Endothelial cell of umbilical vein (primary cell): ENCODE measurements around the gene PPY. TPM values are rescaled to one million over a fixed set of nuclear protein-coding genes. Genes with fewer than 3 reads are reported as not detected.

ENCODE experiments used
- BruUV-seq: library from RNA; stranded (reverse); fragments of 400-500 nt; replicated peaks from 2 replicates; lab custom pipeline; 2021; lab: Mats Ljungman, UMichigan
- CTCF ChIA-PET: fragments of 300-600, 350-600 bp; sonication (Branson Sonifier 250); formaldehyde crosslinking; loops from one replicate; lab custom pipeline; 2021; ENCODE audit warnings: antibody characterized with exemption, inconsistent platforms; lab: Charles Lee
- POLR2A ChIA-PET: fragments of 300-600, 350-600 bp; sonication (Branson Sonifier 250); formaldehyde crosslinking; loops from one replicate; lab custom pipeline; 2021; ENCODE audit warnings: antibody characterized with exemption, inconsistent platforms; lab: Charles Lee
- DNase-seq: peaks from one replicate; pipeline ENCODE4 v3.0.0-alpha.2; 2011; ENCODE audit warnings: low read depth, low spot score
- FAIRE-seq: peaks from 2 replicates; lab custom pipeline; 2011; peaks lifted over from hg19 to GRCh38; lab: Jason Lieb, UNC
- H2AFZ ChIP-seq: 2 replicates; pipeline ENCODE4 v1.6.0; 2012; ENCODE audit warnings: low read depth, low read length, control low read depth, inconsistent platforms
- H3K27ac ChIP-seq: 2 replicates; pipeline ENCODE4 v1.5.1; 2011; ENCODE audit warnings: low read depth, mild to moderate bottlenecking, control low read depth, low read length, moderate library complexity; ENCODE audit not compliant: insufficient read depth
- H3K27me3 ChIP-seq, 2 experiments: 2 replicates each; pipeline versions ENCODE4 v1.6.0 to v1.6.1; 2011; ENCODE audit warnings: low read length in 2 of 2, mixed read lengths in 1 of 2; ENCODE audit not compliant: control insufficient read depth in 2 of 2, insufficient read depth in 2 of 2
- H3K36me3 ChIP-seq, 2 experiments: 2 replicates in 1 of 2; 3 replicates in 1 of 2; pipeline ENCODE4 v1.5.1; 2011; ENCODE audit warnings: low read length in 2 of 2, mild to moderate bottlenecking in 1 of 2, moderate library complexity in 1 of 2; ENCODE audit not compliant: control insufficient read depth in 2 of 2, insufficient read depth in 2 of 2; ENCODE audit errors: extremely low read depth in 1 of 2
- H3K4me1 ChIP-seq: 3 replicates; pipeline ENCODE4 v1.5.1; 2011; ENCODE audit warnings: mild to moderate bottlenecking, low read length; ENCODE audit not compliant: control insufficient read depth, insufficient read depth; ENCODE audit errors: extremely low read depth
- H3K4me2 ChIP-seq: 2 replicates; pipeline ENCODE4 v1.6.1; 2011; ENCODE audit warnings: low read length, control low read depth, mixed read lengths; ENCODE audit not compliant: insufficient read depth
- H3K4me3 ChIP-seq, 3 experiments: fragments of 200-600 bp in 1 of 3; sonication (generic), shearing (Covaris generic) in 1 of 3; replicated peaks in 1 of 3; 2 replicates each; pipeline ENCODE4 v1.5.1; 2011 to 2016; ENCODE audit warnings: control low read depth in 3 of 3, low read length in 3 of 3, mild to moderate bottlenecking in 2 of 3, inconsistent platforms in 1 of 3, low read depth in 1 of 3, moderate library complexity in 1 of 3; ENCODE audit not compliant: insufficient read depth in 1 of 3
- H3K79me2 ChIP-seq: 2 replicates; pipeline ENCODE4 v1.6.0; 2012; ENCODE audit warnings: low read length, inconsistent platforms; ENCODE audit not compliant: control insufficient read depth, insufficient read depth
- H3K9ac ChIP-seq: replicated peaks from 2 replicates; pipeline ENCODE3; 2011; ENCODE audit warnings: low read length, control low read depth; ENCODE audit not compliant: insufficient read depth; ENCODE audit errors: extremely low read depth
- H3K9me1 ChIP-seq: replicated peaks from 3 replicates; pipeline ENCODE4 v1.6.0; 2011; ENCODE audit warnings: mild to moderate bottlenecking, low read length; ENCODE audit not compliant: control insufficient read depth, insufficient read depth; ENCODE audit errors: extremely low read depth
- H3K9me3 ChIP-seq: replicated peaks from 2 replicates; pipeline ENCODE4 v1.5.1; 2012; ENCODE audit warnings: low read length, inconsistent platforms; ENCODE audit not compliant: control insufficient read depth, insufficient read depth
- H4K20me1 ChIP-seq: replicated peaks from 2 replicates; pipeline ENCODE3; 2011; ENCODE audit warnings: mild to moderate bottlenecking, low read length; ENCODE audit not compliant: control insufficient read depth, insufficient read depth; ENCODE audit errors: extremely low read depth
- EZH2 ChIP-seq: IDR thresholded peaks from 2 replicates; pipeline ENCODE4 v1.6.1; 2012; ENCODE audit warnings: borderline replicate concordance, low read depth, mild to moderate bottlenecking, moderate library complexity, low read length, inconsistent platforms; ENCODE audit not compliant: severe bottlenecking
- FOS ChIP-seq: IDR thresholded peaks from 2 replicates; pipeline ENCODE4 v1.6.1; 2011; ENCODE audit warnings: mild to moderate bottlenecking, low read length, moderate library complexity, borderline replicate concordance; ENCODE audit not compliant: insufficient read depth
- GATA2 ChIP-seq: IDR thresholded peaks from 2 replicates; pipeline ENCODE4 v1.7.0; 2011; ENCODE audit warnings: low read depth, mild to moderate bottlenecking, moderate library complexity, mixed read lengths, low read length; ENCODE audit not compliant: insufficient read length, insufficient read depth
- JUN ChIP-seq: IDR thresholded peaks from 2 replicates; pipeline ENCODE4 v1.6.1; 2011; ENCODE audit warnings: borderline replicate concordance, low read depth; ENCODE audit not compliant: insufficient read length, insufficient read depth
- MYC ChIP-seq: IDR thresholded peaks from one replicate; pipeline ENCODE4 v1.6.1; 2011; ENCODE audit warnings: mild to moderate bottlenecking, low read depth, low read length
- POLR2A ChIP-seq: IDR thresholded peaks from 2 replicates; pipeline ENCODE4 v1.6.1; 2012; ENCODE audit warnings: low read depth, mild to moderate bottlenecking, control low read depth, low read length
- POLR2AphosphoS5 ChIP-seq: IDR thresholded peaks from 2 replicates; pipeline ENCODE4 v1.6.1; 2012; ENCODE audit warnings: low read depth, mild to moderate bottlenecking, control low read depth, low read length, moderate library complexity; ENCODE audit not compliant: insufficient read depth
- dilution Hi-C: fragments of 300-500 bp; cut with MboI; formaldehyde crosslinking; loops from one replicate; pipeline ENCODE4 v1.15.0; 2019; ENCODE audit warnings: low sequenced_read_pairs; ENCODE audit not compliant: extremely low pct_ligation_motif_present
- intact Hi-C: fragments of 100-400 bp; cut with micrococcal nuclease; formaldehyde crosslinking; loops from one replicate; pipeline ENCODE4 v1.10.0; 2022
- polyA plus RNA-seq, 4 experiments: library from polyadenylated mRNA; depleted of rRNA in 3 of 4; stranded (reverse) in 3 of 4; unstranded in 1 of 4; fragments of >200 nt; gene quantifications; 2 replicates each; pipeline versions ENCODE4 v1.2.1 to v1.2.3, GENCODE V29; 2011 to 2012; ENCODE audit warnings: missing spikeins in 1 of 4
- total RNA-seq: library from RNA; stranded (reverse); gene quantifications from 2 replicates; pipeline ENCODE4 v1.2.3, GENCODE V29; 2021
- TF ChIP-seq, protein P1 (sequence below): IDR thresholded peaks from 2 replicates; pipeline ENCODE4 v1.6.1; 2011; ENCODE audit not compliant: insufficient read depth, insufficient read length

PPY gene
- total and polyA plus RNA-seq, 2 donors (not counting 3 experiments of a cell fraction or from before 2014, with no cell fraction given), result not detected

DNA sequence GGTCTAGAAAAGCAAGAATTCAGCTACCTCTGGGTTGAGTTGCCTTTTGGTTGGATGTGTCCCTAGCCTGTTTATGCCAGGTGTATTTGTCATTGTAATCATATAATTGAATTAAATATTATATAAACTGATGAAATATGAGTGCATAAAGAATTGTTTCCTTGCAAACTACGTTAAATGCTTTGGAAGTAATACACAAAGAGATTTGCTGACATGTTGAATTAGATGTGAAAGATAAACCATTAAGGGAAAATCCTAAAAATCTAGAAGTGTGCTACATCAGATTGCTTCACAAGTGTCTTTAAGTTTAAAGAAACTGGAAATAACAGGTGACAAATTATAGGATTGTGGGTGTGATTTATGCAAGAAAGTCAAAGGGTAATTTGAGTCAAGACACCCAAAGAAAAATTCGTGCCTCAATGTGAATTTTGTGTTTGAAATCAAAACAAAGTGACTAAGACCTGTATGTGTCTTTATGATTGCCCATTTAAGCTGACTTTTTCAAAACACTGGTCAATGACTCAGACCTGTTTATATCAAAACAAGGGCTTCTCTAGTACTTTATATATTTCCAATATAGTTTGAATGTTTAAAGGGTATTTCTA is 16.6 kb upstream of the PPY start:
- peaks cover 11 to 15% of the 10 kb centered on the region in 2 experiments for H3K27me3 ChIP-seq
- H3K4me1 ChIP-seq, result no peaks in the 10 kb centered on the region
- no peaks in the 10 kb centered on the region for H3K36me3 ChIP-seq
- POLR2A ChIA-PET, result no interaction called here
- no peaks in the 10 kb centered on the region for H3K9me3 ChIP-seq
- H3K9me1 ChIP-seq, result no peaks in the 10 kb centered on the region
- no peak overlapping the region for H3K4me3 ChIP-seq
- no peak for DNase-seq
- H3K4me2 ChIP-seq, result no peak overlapping the region
- peak; percentile 49 for FAIRE-seq
- no peak overlapping the region for H3K9ac ChIP-seq
- no peak overlapping the region for H2AFZ ChIP-seq
- no TSS peak for BruUV-seq
- TF ChIP-seq FOS, result no peak
- TF ChIP-seq, protein P1, sequence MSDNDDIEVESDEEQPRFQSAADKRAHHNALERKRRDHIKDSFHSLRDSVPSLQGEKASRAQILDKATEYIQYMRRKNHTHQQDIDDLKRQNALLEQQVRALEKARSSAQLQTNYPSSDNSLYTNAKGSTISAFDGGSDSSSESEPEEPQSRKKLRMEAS, result no peak
- no peak for TF ChIP-seq EZH2
- no peak for TF ChIP-seq MYC
- TF ChIP-seq POLR2A, result no peak
- no peak for TF ChIP-seq GATA2
- TF ChIP-seq POLR2AphosphoS5, result no peak
- dilution Hi-C loops, result no loop called here
- intact Hi-C loops, result no loop called here
- no peaks in the 10 kb centered on the region for H3K79me2 ChIP-seq
- no peaks in the 10 kb centered on the region for H4K20me1 ChIP-seq
- H3K27ac ChIP-seq, result no peak overlapping the region
- CTCF ChIA-PET, result interaction anchor here (0.9 to 5.0 kb wide), 7 partner anchors 15 to 209 kb away, joined by 3 to 42 read pairs (median 3); partner anchors contain the start of gene PPY

DNA sequence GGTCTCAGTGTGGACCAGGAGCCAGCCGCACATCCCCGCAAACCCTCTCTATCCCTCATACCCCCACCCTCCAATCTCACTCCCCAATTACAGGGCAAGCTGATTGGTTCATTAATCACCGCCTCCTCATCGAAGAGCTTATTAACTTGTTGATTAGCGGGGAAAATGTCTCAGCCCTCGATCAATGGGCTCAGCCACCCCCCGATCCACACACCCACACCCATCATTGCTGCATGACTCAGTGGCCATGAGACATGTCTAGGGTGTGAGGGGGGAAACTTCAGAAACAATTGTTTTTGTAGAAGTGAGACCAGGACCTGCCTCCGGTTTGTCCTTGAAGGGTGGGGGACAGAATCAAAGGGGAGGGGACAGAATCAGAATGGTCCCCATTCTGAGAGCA is 13.9 kb upstream of the PPY start:
- no peaks in the 10 kb centered on the region for H3K9me1 ChIP-seq
- intact Hi-C loops, result no loop called here
- no peak overlapping the region for H3K4me2 ChIP-seq
- peaks cover 32 to 35% of the 10 kb centered on the region in 2 experiments for H3K27me3 ChIP-seq
- no peaks in the 10 kb centered on the region for H3K9me3 ChIP-seq
- ChIA-PET CTCF (interaction anchor here (5.0 kb wide), 1 partner anchor 13 kb away, joined by 42 read pairs; the partner anchor contains the start of gene PPY), POLR2A (no interaction called here)
- H3K79me2 ChIP-seq, result no peaks in the 10 kb centered on the region
- no TSS peak for BruUV-seq
- H4K20me1 ChIP-seq, result no peaks in the 10 kb centered on the region
- H3K27ac ChIP-seq, result no peak overlapping the region
- DNase-seq, result no peak
- FAIRE-seq, result no peak
- no peak overlapping the region for H3K4me3 ChIP-seq
- H3K4me1 ChIP-seq, result peaks cover 2% of the 10 kb centered on the region
- TF ChIP-seq, protein P1, result no peak
- TF ChIP-seq GATA2, result no peak
- TF ChIP-seq POLR2A, result no peak
- TF ChIP-seq JUN, result no peak
- TF ChIP-seq MYC, result no peak
- no peaks in the 10 kb centered on the region for H3K36me3 ChIP-seq
- no peak overlapping the region for H3K9ac ChIP-seq
- dilution Hi-C loops, result no loop called here
- no peak overlapping the region for H2AFZ ChIP-seq
